H1 (cell line): ENCODE results near the gene GCH1. TPM values are rescaled to one million over a fixed set of nuclear protein-coding genes. Genes with fewer than 3 reads are reported as not detected.

Experiments used
- EGR1 ChIP-seq: IDR thresholded peaks from 2 replicates; pipeline ENCODE4 v1.6.1; 2011; ENCODE audit warnings: low read depth, low read length, borderline replicate concordance
- JUN ChIP-seq: IDR thresholded peaks from 2 replicates; pipeline ENCODE4 v1.6.1; 2011; ENCODE audit warnings: low read depth, mild to moderate bottlenecking, improper control_type of control experiment, low read length
- POLR2A ChIP-seq, 2 experiments: IDR thresholded peaks; 1 replicate in 1 of 2; 2 replicates in 1 of 2; pipeline ENCODE4 v1.6.1; 2011; ENCODE audit warnings: low read depth in 2 of 2, low read length in 2 of 2, mild to moderate bottlenecking in 2 of 2; ENCODE audit errors: control extremely low read depth in 1 of 2
- POLR2AphosphoS5 ChIP-seq: IDR thresholded peaks from 2 replicates; pipeline ENCODE4 v1.6.1; 2011; ENCODE audit warnings: low read depth, low read length
- RBBP5 ChIP-seq: IDR thresholded peaks from 2 replicates; pipeline ENCODE4 v1.7.1; 2012; ENCODE audit warnings: low read depth, mild to moderate bottlenecking, inconsistent platforms, low read length, moderate library complexity, borderline replicate concordance
- TEAD4 ChIP-seq: IDR thresholded peaks from 2 replicates; pipeline ENCODE4 v1.6.1; 2012; ENCODE audit warnings: low read depth, low read length, inconsistent platforms, mixed read lengths
- polyA plus RNA-seq, 7 experiments: library from polyadenylated mRNA; depleted of rRNA in 3 of 7; stranded (reverse) in 5 of 7; unstranded in 2 of 7; fragments of >200 nt in 5 of 7; fragments of 200-250 nt in 2 of 7; gene quantifications; 1 replicate in 5 of 7; 2 replicates in 1 of 7; 4 replicates in 1 of 7; pipeline versions ENCODE4 v1.2.1 to v1.2.3, GENCODE V29; 2011 to 2013; ENCODE audit warnings: missing spikeins in 2 of 7, mixed read lengths in 2 of 7
- total RNA-seq: library from RNA; stranded (reverse); fragmentation: NEBNext Ultra II Directional; extraction: Animal tissue kit (Norgen Biotek cat#: 25700); gene quantifications from 2 replicates; pipeline ENCODE4 v1.2.1, GENCODE V29; 2021

GCH1 gene
- total and polyA plus RNA-seq, 2 of the 8 experiments (the other 6 are each of a cell fraction or from before 2014, with no cell fraction given): 7.3 to 7.9 TPM

DNA sequence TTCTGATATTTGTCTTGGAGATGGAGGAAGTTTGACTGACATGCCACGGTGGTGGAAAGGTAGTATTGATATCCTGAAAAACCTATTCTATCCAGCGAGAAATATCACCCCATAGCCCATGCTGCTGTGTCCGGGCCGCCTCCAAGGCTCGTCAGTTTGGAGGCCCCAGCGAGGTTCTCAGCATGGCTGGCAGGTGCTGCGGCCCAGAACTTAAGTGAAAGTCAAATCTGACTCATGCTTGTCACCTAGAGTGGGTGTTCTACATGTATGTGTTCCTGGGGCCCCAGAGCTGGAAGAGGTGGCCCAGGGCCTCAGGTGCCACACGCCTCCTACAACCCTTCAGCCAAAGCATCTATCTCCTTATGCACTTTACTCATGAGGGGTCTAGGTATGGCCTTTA, 92.9 kb downstream of the GCH1 start (continued):
- TF ChIP-seq POLR2A (IDR thresholded peaks at IDR 0.05; ENCODE audit: control extremely low read depth in 1 of 2, low read depth in 2 of 2, low read length in 2 of 2): no peak
- TF ChIP-seq EGR1: no peak
- TF ChIP-seq JUN: no peak
- TF ChIP-seq RBBP5: no peak
- no peak for TF ChIP-seq TEAD4
- TF ChIP-seq POLR2AphosphoS5: no peak
